GM18519 (cell line): Measurements from ENCODE around the gene PRDM1.

Experiments
- ATAC-seq: cut with Tn5 transposase; IDR thresholded peaks from one replicate; pipeline ENCODE4 v1.9.1; 2021; ENCODE audit warnings: mild to moderate bottlenecking, moderate library complexity; ENCODE audit not compliant: unreplicated experiment, low FRiP score

PRDM1 gene

DNA sequence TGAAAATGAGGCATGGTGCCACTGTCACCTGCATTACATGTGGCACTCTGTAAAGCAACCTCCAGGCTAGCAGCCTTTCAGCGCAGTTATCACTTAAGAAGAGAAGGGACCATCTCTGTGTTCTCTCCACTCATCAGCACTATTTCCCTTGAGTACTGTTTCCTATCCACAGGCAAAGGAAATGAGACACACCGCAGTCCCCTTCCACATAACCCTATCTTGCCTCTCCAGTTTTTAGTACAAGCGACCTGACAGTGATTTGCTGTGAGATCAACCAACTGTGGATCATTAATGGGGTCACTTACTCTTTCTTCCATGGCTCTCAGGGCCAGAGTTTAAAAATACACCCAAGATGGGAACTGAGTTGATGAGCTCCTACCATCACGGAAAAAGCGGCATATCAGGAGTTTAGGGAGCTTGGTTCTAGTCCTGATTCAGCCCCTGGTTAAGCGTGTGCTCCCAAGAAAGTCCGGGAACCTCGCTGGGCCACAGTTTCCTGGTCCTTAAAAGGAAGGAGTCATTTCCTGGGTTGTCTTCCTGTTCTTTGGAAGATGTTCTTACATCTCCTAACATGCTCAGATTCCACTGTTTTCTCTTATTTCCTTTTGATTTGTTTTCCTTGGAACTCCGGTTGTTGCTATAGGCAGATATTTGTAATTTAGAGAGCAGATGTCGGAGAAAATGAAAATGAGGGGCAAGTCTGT, 27.3 kb downstream of the PRDM1 start:
- ATAC-seq: no peak

DNA sequence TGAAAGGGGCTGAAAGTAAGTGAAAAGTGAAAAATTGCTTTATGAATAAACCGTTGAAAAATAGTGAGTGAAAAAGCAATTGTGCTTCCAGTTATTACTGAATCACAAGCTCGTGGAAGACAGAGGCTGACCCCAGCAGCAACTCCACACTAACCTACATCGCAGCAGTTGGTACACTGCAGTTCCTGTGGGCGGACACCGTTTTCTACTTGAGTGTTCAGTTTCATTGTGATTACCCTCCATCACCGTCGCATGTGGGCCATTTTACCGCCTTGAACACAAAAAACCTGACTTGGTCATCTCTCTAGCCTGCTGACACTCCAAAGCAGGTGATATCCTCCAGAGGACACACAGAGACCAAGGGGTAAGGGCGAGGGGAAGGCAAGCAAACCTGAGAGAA, 28.4 kb downstream of the PRDM1 start:
- peak; percentile 79 for ATAC-seq

DNA sequence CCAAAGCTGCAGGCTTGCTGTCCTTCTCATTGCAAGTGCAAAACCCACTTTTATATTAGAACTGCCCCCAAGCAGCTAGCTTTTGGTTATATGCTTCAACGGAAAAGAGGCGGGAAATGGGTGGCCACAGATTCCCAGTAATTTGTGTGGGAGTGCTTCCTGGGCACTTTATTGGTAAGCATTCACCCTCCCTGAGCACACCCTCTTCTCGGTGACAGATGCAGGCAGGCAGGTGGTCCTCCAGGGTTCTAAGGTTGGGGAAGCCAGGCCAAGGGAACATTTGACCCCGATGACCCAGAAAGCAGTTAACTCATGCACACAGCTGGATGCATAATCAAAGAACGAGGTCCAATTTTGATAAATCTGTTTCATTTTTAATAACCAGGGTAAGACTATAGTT, 29.1 kb downstream of the PRDM1 start:
- no peak for ATAC-seq

DNA sequence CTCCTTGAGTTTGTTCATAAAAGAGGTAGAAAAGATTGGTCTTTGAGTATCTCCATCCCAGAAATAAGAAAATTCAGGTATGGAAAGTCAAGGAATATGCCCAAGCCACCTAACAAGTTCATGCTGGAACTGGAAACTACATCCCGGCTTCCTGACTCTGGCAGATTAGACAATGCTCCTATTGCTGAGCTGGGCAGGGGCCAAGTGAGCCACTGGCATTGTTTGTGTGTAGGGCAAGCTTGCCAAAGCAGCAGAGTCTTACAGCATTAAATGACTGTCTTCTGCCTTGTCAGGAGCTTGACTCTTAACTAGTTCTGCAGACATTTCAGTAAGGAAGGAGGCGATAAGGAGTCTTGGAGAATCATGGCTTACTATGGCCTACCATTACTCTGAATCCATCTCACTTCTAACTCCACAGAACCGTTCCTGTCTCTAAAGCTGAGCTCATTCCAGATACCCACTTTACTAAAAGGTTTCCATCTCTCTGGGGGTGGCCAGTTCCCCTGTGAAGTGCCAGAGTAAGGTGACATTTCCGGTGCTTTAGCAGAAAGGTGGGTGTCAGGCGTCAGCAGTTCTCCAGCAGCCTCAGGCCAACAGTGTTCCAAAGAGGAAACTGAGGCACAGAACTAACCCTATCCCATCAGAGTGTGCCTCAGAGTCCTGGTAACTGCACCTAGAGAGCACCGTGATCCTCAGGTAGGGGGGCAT, 30.1 kb downstream of the PRDM1 start:
- no peak for ATAC-seq

DNA sequence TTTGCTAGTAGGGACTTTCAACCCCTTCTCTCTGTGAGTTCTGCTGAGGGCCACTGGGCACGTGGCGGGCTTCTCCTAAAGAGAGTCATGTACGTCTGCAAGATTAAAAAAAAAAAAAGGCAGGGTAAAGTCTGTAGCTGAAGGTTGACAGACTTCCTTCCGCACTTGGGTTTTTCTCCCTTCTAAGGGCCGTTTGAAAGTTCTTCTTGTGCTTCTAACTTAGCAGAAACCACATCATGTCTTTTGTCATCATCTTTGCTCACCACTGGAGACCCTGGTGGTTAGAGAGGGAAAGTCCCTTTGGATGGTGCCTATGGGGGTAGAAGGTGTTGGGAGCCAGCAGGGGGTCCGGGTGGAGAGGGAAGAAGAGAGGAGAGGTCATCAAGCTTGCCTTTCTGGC, 31.4 kb downstream of the PRDM1 start:
- ATAC-seq: no peak

DNA sequence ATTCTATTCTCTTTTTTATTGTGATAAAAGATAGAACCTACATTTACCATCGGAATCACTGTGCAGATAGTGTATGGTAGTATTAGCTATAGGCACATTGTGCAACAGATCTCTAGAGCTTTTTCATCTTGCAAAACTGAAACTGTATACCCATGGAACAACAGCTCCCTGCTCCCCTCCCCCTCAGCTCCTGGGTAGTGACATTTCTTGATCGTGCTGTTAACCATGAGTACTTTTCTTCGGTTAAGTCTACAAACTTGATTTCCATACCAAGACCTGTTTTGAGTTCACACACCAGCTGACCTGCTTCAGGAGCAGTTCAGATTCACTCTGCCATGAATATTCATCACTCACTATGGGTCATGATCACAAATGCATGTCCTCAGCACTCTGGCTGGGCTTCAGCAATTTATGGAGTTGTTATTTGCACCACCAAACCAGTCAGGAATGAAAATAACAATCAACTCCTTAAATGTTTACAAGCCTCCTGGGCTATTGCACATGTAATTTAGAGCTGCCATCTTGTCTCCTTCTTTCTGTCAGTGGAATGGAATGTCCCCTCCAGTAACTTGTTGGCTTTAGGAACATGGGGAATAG, 32.8 kb downstream of the PRDM1 start:
- no peak for ATAC-seq

DNA sequence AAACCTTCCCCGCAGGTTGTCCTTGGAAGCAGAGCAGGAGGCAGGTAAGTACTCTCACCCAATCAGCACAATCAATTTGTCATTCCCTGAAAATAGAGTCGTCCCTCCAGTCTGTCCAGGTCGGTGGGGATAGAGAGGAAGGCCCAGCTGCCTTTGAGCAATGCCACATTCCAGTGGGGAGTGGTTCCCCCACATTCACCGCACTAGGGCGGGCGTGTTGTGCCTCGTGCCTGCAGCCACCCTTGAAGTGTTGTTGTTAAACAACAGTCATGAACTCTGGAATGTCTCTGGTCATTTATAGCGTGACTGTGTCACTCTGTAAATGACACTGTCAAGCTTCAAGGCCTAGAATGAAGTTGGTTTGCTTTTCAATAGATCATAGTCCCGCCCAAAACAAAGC, 33.4 kb downstream of the PRDM1 start:
- no peak for ATAC-seq

DNA sequence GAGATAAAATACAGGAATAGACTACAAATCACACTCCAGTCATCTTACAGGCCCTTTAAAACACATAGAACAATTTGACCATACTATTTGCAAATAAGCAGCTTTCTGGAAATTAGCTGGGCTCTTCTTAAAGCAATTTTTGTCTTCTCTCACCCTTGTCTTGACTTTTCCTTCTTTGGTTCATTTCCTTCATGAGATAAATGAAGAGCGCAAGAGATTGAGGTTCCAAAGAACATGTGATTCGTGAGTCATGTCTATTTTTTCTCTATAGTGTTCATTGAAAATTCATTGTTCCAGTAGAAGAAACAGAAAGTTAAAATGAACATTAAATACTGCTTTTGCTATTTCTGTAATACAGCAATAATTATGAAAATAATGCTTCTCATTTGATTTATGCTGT, 33.9 kb downstream of the PRDM1 start:
- no peak for ATAC-seq

DNA sequence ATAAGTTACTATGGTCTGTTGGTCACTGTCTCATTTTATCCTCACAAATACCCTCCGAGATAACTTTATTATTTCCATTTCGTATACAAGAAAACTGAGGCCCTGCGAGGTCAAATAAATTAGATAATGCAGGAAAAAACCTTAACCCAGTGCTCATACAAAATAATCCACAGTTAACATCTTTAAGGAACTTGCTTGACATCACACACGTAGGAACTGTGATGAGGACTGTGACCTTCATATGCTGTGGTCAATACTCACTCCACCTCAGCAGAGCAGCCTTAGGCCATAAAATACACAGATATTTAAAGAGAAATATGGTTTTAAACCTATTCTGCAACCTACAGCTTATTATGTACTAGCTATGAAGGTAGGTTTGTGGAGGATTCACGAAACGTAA, 34.3 kb downstream of the PRDM1 start:
- ATAC-seq: no peak

DNA sequence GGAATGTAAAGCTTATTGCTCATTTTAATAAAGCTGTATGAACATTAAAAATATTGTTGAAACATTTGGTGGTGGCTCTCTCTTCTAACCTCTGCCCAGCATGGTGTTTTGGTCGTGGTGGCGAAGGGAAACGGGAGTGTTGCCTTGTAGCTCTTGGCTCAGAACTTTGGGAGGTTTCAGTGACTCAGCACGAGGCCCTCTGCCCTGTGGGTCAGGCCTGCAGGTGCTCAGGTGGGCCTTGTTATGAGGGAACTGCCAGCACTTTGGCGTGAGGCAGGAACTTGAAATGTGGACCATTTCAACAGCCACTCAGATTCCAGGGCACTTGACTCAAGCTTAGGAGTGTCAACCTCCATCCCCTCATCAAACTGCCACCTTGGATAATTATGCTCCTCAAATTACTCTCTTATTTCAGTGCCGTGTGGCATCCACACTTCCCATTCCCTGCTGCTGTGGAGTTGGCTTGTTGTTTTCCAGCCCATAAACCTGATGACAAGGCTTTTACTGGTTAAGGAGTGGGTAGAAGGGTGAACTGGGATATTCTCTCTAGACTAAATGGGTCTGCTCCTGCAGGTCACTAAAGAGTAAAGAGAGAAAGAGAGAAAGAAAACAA, 36.3 kb downstream of the PRDM1 start:
- no peak for ATAC-seq

DNA sequence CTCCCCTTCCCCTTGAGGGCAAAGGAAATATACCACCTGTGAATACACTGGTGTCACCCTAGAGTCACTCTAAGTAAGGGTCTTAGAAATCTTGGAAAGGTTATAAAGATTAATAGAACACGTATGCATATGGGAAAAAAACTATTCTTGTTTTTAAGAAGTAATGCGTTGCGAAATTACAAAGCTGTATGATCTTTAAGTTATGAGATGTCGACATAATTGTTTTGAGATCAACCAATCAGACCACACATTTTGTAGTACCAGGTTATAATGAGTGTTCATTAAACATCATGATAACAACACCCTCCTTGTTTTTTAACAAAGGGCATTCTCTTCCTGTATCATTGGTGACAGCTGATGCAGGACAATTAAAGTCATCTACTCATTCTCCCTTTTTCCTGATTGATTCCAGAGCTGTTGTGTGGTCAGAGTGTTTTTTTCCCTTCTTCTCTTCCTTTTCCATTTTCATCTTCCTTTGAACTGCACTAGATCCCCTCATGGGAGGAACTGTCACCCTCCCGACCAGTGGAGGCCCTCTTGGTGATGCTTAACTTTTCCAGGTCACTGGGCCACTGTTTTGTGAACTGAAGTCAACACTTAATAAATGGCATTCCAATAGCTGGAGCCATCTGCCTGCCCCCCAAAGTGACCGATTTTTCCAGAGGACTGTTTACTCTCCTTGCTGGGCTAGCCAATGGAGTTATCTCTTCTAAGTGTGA, 37.0 kb downstream of the PRDM1 start:
- ATAC-seq: no peak

DNA sequence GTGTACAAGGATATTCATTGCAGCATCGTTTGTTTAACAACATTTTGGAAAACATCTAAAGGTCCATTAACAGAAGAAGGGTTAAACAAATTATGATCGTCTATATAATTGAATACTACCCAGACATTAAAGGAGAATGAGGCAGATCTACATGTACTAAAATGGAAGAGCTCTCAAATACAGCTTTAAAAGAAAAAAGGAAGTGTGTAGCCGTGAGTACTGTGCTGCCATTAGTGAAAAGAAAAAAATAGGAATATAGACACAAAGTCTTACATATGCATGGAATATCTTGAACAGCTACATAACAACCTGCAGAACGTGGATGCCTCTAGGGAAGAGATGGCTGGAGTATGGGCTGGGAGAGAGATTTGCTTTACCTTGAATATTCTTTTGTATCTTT, 37.9 kb downstream of the PRDM1 start:
- ATAC-seq: no peak

DNA sequence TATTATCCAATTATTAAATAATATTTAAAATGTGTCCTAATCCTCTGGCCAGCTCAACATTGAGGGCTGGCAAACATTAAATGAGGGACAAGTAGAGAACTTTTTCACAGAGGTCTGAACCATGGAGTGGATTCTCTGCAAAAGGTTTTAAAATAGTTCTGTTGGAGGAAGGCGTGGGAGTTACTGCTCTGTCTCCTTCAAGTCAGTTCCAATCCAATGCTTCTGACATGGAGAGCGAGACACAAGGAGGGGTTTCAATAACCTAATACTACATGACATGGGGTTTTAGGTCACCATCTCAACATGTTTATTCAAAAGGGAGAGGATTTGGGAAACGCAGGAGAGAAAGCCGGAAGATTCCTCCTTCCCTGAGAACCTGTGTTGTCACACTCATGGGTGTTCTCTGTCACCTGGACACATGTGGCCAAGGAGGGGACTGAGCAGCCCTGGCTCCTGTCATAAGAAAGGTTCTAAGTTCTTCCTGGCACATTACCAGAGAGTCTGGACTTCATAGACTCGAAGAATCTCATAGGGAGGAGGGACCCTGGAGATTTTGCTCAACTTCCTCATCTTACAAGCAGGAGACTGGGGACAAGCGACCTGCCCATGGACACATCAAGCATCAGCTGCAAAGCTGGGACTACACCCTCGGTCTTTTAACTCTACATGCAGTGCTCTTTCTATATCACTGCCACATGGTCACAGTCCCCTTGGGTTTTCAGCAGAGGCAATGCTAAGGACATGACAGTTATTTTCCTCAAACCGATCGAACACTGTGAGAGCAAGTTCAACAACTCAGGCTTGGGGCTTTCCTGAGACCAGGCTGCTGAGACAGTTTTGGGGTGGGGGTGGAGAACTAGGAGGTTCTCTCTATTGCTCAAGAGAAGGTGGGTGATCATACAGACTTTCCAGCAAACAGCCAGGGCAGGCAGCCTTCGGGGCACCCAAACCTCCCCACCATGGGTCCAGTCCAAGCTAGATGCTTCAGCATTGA, 38.6 kb downstream of the PRDM1 start:
- no peak for ATAC-seq

DNA sequence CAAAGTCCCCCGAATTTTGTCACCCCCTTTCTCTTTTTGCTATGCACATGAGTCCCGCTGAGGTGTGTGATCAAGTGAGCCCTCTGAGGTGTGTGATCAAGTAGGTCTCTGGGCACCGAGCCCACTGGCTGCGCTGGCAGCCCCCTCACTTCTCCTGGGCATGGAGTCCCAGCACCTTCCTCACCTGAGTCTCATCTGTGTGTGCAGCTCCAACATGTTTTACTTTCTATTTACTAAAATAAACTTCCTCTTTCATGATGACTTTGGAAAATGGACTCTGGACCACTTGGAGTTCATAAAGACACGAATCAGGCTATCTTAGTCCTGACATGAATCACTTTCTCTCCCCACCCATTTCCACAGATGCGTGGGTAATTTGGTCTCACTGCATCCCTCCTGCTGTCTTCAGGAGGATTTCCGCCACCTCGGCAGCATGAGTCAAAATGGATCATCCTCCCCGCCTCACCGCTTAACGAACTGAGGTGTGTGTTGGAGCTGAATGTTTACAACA, 39.8 kb downstream of the PRDM1 start:
- ATAC-seq: no peak

DNA sequence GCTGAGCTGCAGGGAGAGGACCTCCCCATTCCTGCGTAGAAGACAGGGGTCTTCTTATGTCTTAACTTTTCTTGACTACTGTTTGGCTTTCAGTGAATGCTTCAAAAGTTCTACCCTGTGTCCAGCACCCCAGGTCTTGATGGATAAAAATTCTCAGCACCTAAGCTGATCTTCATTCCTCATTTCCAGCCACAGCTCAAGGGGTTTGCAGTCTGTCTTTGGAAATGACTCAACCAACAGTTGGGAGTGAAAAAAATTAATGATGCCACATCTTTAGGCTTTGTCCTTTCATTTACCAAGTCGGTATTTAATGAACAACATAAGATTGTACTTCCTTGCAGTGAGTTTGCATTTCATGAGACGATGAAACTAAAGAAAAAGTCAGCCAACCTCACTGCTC, 40.3 kb downstream of the PRDM1 start:
- no peak for ATAC-seq

DNA sequence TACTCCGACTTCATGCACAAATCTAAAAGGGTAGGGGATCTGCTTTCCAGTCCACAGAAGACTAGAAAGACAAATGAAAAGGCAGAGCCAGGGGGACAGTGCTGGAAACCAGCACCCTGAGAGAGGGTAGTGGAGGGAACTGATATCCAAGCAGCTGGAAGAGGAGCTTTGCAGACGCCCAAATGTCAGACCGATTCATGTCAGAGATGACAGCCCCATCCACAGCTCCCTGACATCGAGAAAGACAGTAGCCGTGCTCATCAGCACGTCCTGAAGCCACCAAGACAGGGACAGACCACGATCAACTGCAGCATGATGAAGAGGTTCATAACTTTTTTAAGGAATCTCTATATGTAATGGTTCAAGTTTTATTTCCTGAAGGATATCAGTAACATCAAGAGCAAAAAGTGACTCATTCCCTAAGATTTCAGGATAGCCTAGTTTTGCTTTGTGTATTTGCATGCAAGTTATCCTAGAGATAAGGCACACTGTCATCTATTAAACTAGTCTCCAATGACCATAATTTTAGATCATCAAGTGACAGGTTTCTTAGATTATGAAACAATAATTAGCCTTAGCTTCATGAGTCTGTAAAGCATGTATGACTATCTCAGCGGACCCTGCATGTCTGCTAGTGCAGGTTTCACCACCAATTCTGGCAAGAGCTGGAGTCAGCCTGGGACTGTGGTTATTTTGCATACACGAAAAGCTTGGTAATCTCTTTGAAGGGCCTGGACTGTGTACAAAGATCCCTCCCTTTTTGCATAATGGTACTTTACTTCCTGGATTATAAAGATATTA, 43.0 kb downstream of the PRDM1 start:
- no peak for ATAC-seq

DNA sequence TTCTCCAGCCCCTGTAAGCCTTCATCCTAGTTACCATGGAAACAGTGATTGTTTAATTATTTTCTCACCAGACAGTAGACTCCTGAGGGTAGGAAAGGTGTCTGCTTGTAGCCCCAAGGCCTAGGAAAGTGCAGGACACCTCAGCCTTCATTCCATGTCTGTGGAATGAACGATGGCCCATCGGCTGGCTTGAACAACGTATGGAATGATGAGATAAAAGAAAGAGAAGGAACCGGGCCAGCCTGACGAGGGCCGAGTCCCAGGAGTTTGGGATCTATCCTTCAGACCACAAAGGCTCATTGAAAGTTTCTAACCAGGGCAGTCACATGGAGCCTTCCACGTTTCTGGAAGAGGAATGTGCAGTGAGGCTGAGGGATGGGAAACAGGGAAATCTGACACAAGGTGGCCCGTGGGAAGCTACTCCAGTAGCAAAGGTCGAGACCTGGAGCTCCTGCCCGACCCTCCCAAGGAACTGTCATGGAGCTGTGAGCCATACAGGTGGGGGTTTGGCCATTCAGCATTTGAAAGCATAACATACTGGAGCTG, 46.1 kb downstream of the PRDM1 start:
- no peak for ATAC-seq

DNA sequence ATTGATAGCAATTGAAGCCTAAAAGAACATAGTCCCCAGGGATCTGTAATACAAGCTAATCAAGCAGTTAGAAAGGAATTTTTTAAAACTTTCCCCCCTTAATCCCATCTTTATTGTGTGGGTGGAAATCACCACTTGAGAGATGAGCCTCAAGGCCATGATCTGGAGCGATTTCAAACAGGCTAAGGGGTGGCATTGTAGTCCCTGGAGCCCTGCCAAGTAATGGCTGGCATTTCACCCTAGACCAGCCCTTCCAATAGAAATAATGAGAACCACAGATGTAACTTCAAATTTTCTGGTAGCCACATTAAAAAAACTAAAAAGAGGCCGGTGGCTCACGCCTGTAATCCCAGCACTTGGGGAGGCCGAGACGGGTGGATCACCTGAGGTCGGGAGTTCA, 46.9 kb downstream of the PRDM1 start:
- no peak for ATAC-seq
